GM12875 (cell line): ENCODE data around the gene TMX2.

Experiments
- H3K4me3 ChIP-seq: one replicate; pipeline ENCODE4 v1.5.1; 2011; ENCODE audit warnings: low read depth, low read length, control low read depth
- CTCF ChIP-seq: IDR thresholded peaks from 2 replicates; pipeline ENCODE4 v1.5.1; 2011; ENCODE audit warnings: low read depth, mild to moderate bottlenecking, control low read depth, inconsistent platforms, low read length, moderate library complexity, borderline replicate concordance; ENCODE audit not compliant: insufficient read depth

Gene TMX2

GRCh38 chr11:57787006-57787604 is 74.7 kb downstream of the TMX2 start:
- no peak for TF ChIP-seq CTCF
- no peak overlapping the region for H3K4me3 ChIP-seq

DNA sequence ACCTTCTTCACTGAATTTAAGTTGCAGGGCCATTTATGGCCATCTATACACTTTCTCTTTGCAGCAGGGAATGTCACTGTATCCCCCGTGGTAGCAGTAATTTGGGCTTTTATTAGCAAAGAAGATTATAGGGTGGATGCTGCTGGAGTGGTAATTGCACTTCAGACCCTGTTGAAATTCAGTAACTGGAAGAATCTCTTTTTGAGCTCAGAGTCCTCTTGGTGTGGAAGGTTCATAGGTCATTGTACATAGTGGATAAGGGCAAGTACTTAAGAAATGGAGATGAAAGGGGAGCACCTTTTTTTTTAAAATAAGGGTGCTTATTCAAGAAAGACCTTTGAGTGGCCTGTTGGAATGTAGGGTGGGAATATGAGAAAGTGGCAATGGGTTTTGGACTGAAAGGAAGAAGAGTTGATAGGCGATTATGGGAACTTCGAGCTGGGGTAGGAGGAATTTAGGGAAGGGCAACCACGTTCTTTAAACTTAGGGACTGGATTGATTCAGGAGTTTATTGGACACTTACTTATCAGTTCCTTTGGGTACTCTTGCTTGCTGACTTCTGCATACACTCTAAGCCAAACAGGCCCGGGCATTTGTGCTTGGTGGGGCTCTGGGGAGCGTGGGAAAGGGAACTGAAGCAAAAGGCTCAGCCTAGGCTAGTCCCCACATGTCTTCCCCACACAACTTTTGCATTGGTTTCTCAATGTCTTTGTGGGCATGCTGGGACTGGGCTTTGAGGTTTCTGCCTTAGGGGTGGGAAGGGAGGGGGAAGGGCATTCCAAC is 75.7 kb downstream of the TMX2 start:
- no peak for TF ChIP-seq CTCF
- no peak overlapping the region for H3K4me3 ChIP-seq

GRCh38 chr11:57788703-57789088 is 76.3 kb downstream of the TMX2 start:
- no peak for TF ChIP-seq CTCF
- H3K4me3 ChIP-seq = no peak overlapping the region
